ENCODE measurements around the gene HOXB1. TPM values are rescaled to one million over a fixed set of nuclear protein-coding genes. Genes with fewer than 3 reads are reported as not detected.

Gene HOXB1
- total and polyA plus RNA-seq, 2 of the 13 experiments (the other 11 are each of a cell fraction or from before 2014, with no cell fraction given) = not detected

DNA sequence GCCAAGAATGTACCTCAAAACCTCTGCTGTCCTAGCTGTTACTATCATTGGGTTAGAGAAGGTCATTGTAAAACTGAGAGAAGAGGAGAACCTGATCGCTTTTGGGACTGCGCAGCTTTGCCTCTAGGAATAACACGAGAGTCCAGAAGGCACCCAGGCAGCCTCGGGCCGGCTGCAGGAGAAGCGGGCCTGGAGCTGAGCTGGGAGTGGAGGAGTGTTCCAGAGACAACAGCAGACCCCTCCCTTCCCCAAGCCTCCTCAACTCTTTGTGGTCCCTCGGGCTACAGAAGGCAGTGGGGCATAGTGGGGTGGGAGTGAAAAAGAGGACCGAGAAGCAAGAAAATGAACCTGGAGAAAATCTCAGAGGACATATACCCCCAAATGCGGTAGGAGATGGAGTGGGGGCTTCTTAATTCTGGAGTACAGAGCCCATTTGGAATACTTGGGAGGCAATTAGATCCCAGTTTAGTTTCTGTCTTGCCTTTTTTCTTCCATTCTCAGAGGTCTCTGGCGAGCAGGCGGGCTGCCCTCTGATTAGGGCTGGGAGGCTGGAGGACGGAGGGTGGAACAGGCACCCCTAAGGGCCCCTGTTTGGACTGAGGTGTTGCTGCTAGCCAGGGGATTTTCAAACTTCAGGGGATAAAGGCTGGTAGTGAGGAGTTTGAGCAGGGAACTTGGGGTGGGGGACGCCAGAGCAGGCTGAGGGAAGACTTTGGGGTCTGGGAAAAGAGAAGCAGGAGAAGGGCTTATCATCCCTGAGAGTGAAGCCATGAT is 27.4 kb upstream of the HOXB1 start:
- no peak overlapping the region for H3K27ac ChIP-seq (ENCODE audit: extremely low read length, insufficient read depth, low read length)
- no peaks in the 10 kb centered on the region; the same call in 1 of the 2 replicates for H4K20me1 ChIP-seq (ENCODE audit: insufficient read depth, low read length)
- intact Hi-C loops (cut with micrococcal nuclease; ENCODE audit: unreplicated experiment) (no loop called here), in situ Hi-C loops (cut with HindIII; ENCODE audit: extremely low pct_ligation_motif_present, low pct_unique_long_range_greater_than_20kb) (no loop called here)
- ATAC-seq (no peak), DNase-seq (ENCODE audit: low spot score) (no peak), FAIRE-seq (no peak)
- no peaks in the 10 kb centered on the region for H3K9me3 ChIP-seq (ENCODE audit: low read length)
- no peaks in the 10 kb centered on the region for H3K4me1 ChIP-seq (ENCODE audit: insufficient read depth, low read length)
- no peaks in the 10 kb centered on the region for H3K79me2 ChIP-seq (ENCODE audit: insufficient read depth, low read length)
- no TSS peak for BruUV-seq (replicated peaks)
- H3K27me3 ChIP-seq (ENCODE audit: control insufficient read depth in 1 of 2, insufficient read depth in 2 of 2, low read length in 2 of 2) = peaks cover 34 to 97% of the 10 kb centered on the region in 2 experiments
- 0 out of 2 replicates have a peak, but pooled peaks have one; percentile 18 for TF ChIP-seq EZH2 (conservative IDR thresholded peaks at IDR 0.05; ENCODE audit: low read depth, low read length)
- TF ChIP-seq ZNF740 (CRISPR knock-in tag; IDR thresholded peaks at IDR 0.05) = no peak
- ChIA-PET CTCF (ENCODE audit: low intra/inter-chr PET ratio, low total read pairs) (no interaction called here), POLR2A (no interaction called here)
- H3K9ac ChIP-seq (ENCODE audit: insufficient read depth, low read depth, low read length) = no peak overlapping the region
- H2AFZ ChIP-seq (ENCODE audit: low read length) = no peak overlapping the region
- 10% methylated on average over 13 of the region's 13 CpGs for WGBS (ENCODE audit: low lambda C conversion rate)
- no peaks in the 10 kb centered on the region for H3K36me3 ChIP-seq (replicated peaks in 1 of 2; ENCODE audit: control insufficient read depth in 1 of 2, insufficient read depth in 2 of 2, low read length in 2 of 2)
- H3K4me2 ChIP-seq (ENCODE audit: low read depth, low read length) = no peak overlapping the region
- H3K4me3 ChIP-seq (replicated peaks in 1 of 3; ENCODE audit: insufficient read depth in 1 of 3, low read depth in 2 of 3, low read length in 3 of 3) = no peak overlapping the region

DNA sequence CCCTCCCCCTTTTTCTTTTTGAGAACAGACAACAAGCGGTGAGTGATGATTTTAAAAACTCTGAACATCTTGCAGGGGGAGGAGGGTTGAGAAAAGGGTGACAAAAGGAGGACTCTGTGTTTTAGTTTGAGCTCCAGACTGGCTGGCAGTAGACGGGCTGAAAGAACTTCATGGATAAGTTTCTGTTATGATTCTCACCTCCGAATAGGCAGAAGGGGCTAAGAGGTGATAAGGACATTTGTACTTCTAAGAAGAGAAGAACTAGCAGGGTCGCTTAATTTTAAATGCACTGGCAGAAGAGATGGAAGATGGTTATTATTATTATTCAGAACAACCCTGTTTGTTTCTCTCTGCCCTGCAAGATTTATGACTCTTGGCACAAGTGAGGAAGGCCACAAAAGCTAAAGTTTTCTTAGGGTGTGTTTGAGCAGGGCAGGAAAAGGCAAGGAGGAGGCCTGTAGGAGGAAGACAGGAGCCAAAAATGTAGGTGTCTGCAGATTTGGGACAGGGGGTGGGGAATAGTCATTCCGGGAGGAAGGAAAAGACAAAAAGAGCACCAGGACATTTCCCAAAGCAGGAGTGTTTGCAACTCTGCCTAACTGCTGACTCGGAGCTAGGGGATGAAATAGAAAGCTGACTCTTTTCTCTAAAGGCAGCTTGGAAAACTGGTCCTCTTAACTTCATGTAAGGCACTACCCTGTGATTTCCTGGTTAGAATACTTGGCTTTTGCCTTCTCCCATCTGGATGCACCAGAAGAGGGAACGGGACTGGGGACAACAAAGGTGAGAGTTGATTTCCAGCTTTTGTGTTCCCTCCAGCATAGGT is 26.0 kb upstream of the HOXB1 start:
- Histone ChIP-seq H3K4me3 (replicated peaks in 1 of 3; ENCODE audit: insufficient read depth in 1 of 3, low read depth in 2 of 3, low read length in 3 of 3) (no peak overlapping the region), H3K4me2 (ENCODE audit: low read depth, low read length) (no peak overlapping the region), H3K27me3 (ENCODE audit: control insufficient read depth in 1 of 2, insufficient read depth in 2 of 2, low read length in 2 of 2) (peaks cover 39 to 96% of the 10 kb centered on the region in 2 experiments), H3K27ac (ENCODE audit: extremely low read length, insufficient read depth, low read length) (no peak overlapping the region), H3K36me3 (replicated peaks in 1 of 2; ENCODE audit: control insufficient read depth in 1 of 2, insufficient read depth in 2 of 2, low read length in 2 of 2) (no peaks in the 10 kb centered on the region), H2AFZ (ENCODE audit: low read length) (no peak overlapping the region), H3K4me1 (ENCODE audit: insufficient read depth, low read length) (no peaks in the 10 kb centered on the region), H4K20me1 (ENCODE audit: insufficient read depth, low read length) (no peaks in the 10 kb centered on the region; the same call in 1 of the 2 replicates), H3K79me2 (ENCODE audit: insufficient read depth, low read length) (no peaks in the 10 kb centered on the region), H3K9me3 (ENCODE audit: low read length) (no peaks in the 10 kb centered on the region), H3K9ac (ENCODE audit: insufficient read depth, low read depth, low read length) (no peak overlapping the region)
- no TSS peak for BruUV-seq (replicated peaks)
- DNase-seq (ENCODE audit: low spot score) (no peak), ATAC-seq (no peak), FAIRE-seq (no peak)
- WGBS (ENCODE audit: low lambda C conversion rate) = under 1% methylated on average over 7 of the region's 7 CpGs
- TF ChIP-seq ARNT (IDR thresholded peaks at IDR 0.05) (no peak), EZH2 (conservative IDR thresholded peaks at IDR 0.05; ENCODE audit: low read depth, low read length) (0 out of 2 replicates have a peak, but pooled peaks have one; percentile 14), ATF7-NPFF (CRISPR knock-in tag; IDR thresholded peaks at IDR 0.05; ENCODE audit: low read depth) (no peak)
- TF ChIP-seq, protein P1, sequence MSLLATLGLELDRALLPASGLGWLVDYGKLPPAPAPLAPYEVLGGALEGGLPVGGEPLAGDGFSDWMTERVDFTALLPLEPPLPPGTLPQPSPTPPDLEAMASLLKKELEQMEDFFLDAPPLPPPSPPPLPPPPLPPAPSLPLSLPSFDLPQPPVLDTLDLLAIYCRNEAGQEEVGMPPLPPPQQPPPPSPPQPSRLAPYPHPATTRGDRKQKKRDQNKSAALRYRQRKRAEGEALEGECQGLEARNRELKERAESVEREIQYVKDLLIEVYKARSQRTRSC (CRISPR knock-in tag; IDR thresholded peaks at IDR 0.05; ENCODE audit: low read depth) = no peak
- in situ Hi-C loops (cut with HindIII; ENCODE audit: extremely low pct_ligation_motif_present, low pct_unique_long_range_greater_than_20kb) = no loop called here
- ChIA-PET CTCF (ENCODE audit: low intra/inter-chr PET ratio, low total read pairs) (no interaction called here), POLR2A (no interaction called here)
- intact Hi-C loops (cut with micrococcal nuclease; ENCODE audit: unreplicated experiment) = no loop called here
